Measurements from ENCODE around the gene TBC1D22A.

The TBC1D22A gene

DNA sequence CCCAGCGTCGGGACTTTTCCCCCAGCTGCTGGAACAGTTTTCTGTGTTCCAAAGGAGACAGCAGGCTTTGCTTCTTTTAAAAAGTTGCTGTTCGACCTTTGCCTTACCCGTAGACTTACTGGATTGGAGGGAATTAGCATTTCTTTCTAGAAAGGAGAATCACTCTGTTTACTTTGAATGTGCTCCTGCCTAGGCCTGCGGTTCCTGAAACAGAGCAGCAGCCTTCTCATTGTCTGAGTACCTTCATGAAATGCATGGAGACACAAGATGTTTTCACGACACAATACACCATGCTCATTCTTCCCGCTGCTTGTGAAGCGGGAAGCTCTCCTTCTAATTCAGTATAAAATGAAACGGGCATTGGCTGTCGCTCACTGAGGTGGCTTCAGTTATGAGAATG is 196.2 kb downstream of the TBC1D22A start:
- DNase-seq (ENCODE audit: low spot score) = no peak

DNA sequence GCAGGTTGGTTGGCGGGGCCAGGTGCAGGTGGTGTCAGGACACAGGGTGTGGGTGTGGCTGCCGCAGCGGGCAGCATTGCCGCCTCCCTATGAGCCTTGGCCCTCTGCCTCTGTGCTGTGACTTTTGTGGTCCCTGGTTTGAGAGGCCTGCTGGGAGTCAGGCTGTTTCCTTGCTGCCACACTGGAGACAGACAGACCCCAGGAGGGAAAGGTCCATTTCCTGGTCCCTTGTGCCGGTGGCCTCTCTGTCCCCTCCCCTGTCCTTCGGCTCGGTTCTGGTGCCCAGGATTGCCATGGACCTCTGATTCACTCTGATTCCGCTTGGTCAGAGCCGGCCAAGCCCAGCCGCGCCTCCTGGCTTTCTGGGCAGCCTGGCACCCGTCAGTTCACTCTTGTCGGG is 196.9 kb downstream of the TBC1D22A start:
- DNase-seq (ENCODE audit: low spot score) = no peak

- no peak for DNase-seq (ENCODE audit: low spot score)
These were observed 199.3 kb downstream of the TBC1D22A start for GRCh38 chr22:46961591-46962295.

- no peak for DNase-seq (ENCODE audit: low spot score)
These were observed 200.0 kb downstream of the TBC1D22A start for GRCh38 chr22:46962406-46962805.

DNA sequence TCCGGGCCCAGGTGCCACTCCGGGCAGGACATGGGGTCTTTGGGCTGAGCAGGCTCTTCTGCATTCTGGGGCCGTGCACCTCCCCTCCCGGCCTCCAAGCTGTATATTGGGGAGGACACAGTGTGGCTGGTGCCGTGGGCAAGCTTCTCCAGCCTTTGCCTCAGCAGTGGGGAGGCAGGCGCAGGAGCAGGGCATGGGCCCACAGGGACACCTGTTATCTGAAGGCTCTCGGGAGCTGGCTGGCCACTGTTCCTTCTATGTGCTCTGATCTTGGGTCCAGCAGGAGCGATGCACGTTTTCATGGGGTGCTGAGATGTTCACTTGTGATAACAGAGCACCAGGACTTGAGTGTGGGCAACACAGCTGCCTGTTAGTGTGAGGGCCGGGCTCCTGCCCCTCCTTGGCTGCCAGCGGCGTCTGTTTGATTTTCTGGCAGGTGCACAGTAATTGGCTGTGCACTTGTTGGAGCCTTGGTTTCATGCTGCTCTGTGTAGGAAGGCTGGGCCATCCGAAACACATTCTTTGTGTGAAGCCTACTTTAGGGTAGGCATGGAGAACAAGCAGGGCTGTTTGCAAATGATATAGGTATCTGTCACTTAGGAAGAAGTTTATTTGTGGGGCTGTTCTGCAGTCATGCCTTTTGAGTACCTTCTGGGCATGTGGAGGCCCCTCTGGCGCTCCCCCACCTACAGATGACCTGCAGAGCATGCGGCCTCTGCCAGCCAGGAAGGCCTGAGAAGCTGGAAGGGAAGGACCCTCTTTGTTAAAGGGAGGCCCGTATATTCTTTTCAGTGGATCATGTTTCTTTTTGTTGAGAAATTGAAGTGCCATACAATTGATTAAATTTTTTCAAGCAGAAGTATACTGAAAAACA is 201.5 kb downstream of the TBC1D22A start:
- no peak for DNase-seq (ENCODE audit: low spot score)

GRCh38 chr22:46964773-46965550 is 202.5 kb downstream of the TBC1D22A start:
- no peak for DNase-seq (ENCODE audit: low spot score)

DNA sequence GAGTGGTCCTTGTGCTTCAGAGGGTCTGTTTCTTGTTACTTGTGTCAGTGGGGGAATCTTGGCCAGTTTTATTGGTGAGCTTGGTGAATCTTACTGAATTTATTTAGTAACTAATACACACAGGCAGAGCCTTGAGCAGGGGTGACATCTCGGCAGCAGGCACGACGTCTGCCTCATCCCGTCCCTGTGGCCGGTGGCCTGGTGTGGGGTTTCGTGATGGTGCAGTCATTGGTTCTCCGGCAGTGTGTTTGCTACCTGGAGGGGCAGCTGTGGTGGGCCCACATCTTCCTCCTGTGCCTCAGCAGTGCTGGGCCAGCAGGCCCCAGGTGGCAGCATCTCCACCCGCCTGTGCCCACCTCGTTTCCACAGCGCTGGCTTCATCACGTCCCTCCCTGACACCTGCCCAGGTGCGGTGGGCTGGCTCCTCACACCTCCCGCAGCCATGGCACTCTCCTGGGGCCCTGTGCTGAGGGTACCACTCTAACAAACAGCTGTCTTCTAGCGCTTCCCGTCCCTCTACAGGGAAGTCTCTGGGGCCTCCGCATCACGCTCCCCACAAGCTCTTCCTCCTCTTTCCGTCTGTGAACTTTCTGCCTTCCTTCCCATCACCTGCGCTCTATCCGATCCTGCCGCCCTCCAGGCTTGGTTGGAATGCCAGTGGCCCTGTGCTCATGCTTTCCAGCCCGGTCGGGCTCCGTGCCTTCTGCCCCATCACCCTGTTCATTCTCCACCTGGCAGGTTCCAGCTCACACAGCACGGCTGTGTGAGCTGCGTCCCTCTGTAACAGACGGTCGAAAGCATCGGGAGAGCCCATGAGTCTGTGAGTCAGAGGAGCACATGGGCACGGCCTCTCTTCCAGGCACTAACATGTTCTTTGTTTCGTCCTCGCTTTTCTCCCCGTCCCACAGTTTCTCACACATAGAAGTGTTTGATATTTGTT is 203.4 kb downstream of the TBC1D22A start:
- DNase-seq (ENCODE audit: low spot score) = no peak

- no peak for DNase-seq (ENCODE audit: low spot score)
These were observed 204.0 kb downstream of the TBC1D22A start for GRCh38 chr22:46966495-46966845.

- no peak for DNase-seq (ENCODE audit: low spot score)
These were observed 204.4 kb downstream of the TBC1D22A start for GRCh38 chr22:46966846-46967245.

DNA sequence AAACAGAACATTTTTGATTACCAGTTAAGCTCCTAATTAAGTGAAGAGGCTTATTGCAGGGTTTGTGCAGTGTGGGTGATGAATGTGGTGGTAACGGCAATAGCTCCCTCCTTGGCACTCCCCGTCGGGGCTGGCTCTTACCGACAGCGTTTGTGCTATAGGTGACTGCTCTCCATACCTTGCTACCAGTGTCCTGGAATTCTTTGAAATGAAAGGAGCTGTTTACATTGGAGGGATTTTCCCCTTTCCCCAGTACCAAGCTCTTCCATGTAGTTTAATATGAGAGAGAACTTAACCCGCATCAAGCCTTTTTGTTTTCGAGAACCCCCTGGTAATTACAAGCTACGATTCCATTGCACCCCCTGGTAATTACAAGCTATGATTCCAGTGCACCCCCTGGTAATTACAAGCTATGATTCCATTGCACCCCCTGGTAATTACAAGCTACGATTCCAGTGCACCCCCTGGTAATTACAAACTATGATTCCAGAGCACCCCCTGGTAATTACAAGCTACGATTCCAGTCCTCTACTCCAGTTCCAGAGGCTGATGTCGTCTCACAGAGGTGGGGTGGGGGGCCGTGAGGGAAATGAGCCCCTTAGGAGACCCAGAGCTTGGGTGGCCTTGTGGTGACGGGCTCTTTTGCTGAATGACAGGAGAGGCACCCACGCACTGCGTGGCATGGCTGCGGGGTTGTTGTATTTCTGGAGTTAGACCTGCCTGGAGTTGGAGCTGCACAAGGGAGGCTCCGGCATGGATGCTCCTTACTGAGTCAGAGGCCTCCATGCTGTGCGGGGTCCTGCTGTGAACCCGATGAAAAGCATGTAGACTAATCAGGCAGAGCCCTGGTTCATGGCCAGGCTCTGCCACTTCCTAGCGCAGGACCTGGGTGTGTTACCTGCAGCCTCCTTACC is 205.3 kb downstream of the TBC1D22A start:
- no peak for DNase-seq (ENCODE audit: low spot score)

DNA sequence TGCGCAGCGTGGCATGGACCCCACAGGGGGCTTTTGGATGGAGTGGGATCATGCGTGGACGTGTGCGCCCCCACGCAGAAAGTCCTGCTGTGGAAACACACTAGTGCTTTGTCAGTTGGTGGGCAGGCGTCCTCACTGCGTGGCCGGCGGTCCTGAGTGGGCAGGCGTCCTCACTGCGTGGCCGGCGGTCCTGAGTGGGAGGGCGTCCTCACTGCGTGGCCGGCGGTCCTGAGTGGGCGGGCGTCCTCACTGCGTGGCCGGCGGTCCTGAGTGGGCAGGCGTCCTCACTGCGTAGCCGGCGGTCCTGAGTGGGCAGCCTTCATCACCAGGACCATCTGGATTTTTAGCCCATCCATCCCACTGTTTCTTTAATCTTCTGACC is 205.9 kb downstream of the TBC1D22A start:
- no peak for DNase-seq (ENCODE audit: low spot score)

GRCh38 chr22:46968848-46969247 is 206.4 kb downstream of the TBC1D22A start:
- no peak for DNase-seq (ENCODE audit: low spot score)

DNA sequence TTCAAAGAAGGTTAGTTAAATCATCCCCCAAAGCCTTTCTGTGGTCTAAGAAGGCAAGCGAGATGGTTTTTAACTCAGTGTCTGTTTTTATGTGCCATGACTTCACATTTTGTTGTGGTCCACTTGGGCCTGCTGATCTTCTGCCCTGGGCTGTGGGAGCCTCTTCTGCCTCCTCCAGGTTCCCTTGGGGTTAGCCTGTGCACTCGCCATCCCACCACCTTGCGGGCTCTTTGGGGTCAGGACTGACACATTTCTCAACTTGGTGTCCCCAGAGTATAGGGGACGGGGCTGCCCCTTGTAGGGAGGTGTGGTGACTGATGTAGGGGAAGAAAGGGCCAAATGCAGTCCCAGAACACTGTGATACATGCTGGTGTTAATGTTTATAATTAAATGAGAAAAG is 207.0 kb downstream of the TBC1D22A start:
- DNase-seq (ENCODE audit: low spot score) = no peak

DNA sequence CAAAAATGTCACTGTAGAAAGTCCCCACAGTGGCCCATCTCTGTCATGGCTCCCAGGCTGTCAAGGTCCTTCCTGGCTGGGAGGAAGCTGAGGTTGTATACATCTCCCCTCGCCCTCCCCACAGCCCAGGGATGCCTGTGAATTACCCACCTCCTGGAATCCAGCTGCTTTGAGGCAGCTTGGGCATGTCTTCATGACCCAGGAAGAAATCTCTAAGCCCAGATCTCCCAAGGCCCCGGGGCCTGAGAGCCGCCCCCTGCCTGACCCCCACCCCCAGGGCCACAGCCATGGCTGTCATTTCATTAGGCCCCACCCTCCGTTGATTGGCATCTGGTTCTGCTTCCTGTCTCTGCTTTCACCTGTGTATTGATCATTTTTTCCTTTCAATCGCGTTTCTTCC is 207.5 kb downstream of the TBC1D22A start:
- DNase-seq (ENCODE audit: low spot score) = no peak

- DNase-seq (ENCODE audit: low spot score) = peak; percentile 8
These were observed 208.1 kb downstream of the TBC1D22A start for GRCh38 chr22:46970411-46971098.

DNA sequence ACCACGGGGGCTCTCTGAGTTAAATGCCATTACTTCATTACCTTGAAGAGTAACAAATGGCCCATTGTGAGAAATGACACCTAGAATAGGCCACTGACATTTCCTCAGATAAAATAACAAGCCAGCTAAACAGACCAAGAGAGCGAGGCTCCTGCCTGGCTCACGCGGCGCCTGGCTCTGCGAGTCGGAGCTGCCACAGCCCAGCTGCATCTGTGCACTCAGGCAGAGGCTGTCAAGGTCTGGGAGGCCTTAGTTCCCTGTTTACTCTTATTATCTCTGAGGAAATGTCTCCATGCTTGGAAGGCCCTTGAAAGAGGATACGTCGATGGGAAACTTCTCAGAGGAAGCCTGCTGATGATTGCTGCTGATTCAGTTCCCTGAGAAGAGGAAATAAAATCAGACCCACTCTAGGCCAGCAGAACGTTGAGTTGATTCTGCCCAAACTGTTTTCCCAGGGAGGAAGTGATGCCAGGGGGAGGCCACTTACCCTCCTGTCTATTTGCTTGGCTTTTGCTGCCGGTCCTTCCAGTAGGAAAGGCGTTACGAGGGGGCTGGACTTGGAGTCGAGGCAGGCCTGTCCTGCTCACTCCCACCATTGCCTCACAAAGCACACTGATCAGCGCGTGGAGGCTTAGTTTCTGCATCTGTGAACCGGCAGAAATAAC is 208.8 kb downstream of the TBC1D22A start:
- peak; percentile 48 for DNase-seq (ENCODE audit: low spot score)

- no peak for DNase-seq (ENCODE audit: low spot score)
These were observed 209.3 kb downstream of the TBC1D22A start for GRCh38 chr22:46971764-46972125.

GRCh38 chr22:46972256-46972655 is 209.8 kb downstream of the TBC1D22A start:
- DNase-seq (ENCODE audit: low spot score) = no peak

Measured in globus pallidus (tissue), 1 donor.